ENCODE results near the gene INMT.

Gene INMT

GRCh38 chr7:30733691-30734090 lies 18.2 kb upstream of the INMT start:
- TF ChIP-seq SIN3A (IDR thresholded peaks at IDR 0.05; ENCODE audit: borderline replicate concordance, insufficient read depth, low read length), result no peak
- no peak for TF ChIP-seq TAF1 (IDR thresholded peaks at IDR 0.05; ENCODE audit: borderline replicate concordance, insufficient read depth, low read length)
- no peak for TF ChIP-seq REST (IDR thresholded peaks at IDR 0.05; ENCODE audit: insufficient read depth in 1 of 2, low read depth in 2 of 2, low read length in 2 of 2)
- no peak for TF ChIP-seq FOXP2 (optimal IDR thresholded peaks at IDR 0.05; ENCODE audit: borderline replicate concordance, extremely low read depth, extremely low read length, insufficient read depth)
- no peak for TF ChIP-seq POLR2AphosphoS5 (IDR thresholded peaks at IDR 0.05; ENCODE audit: low read depth, low read length)

- no peak for TF ChIP-seq FOXP2 (optimal IDR thresholded peaks at IDR 0.05; ENCODE audit: borderline replicate concordance, extremely low read depth, extremely low read length, insufficient read depth)
- TF ChIP-seq REST (IDR thresholded peaks at IDR 0.05; ENCODE audit: insufficient read depth in 1 of 2, low read depth in 2 of 2, low read length in 2 of 2), result no peak
- no peak for TF ChIP-seq POLR2AphosphoS5 (IDR thresholded peaks at IDR 0.05; ENCODE audit: low read depth, low read length)
- TF ChIP-seq SIN3A (IDR thresholded peaks at IDR 0.05; ENCODE audit: borderline replicate concordance, insufficient read depth, low read length), result no peak
- TF ChIP-seq TAF1 (IDR thresholded peaks at IDR 0.05; ENCODE audit: borderline replicate concordance, insufficient read depth, low read length), result no peak
Observed at GRCh38 chr7:30734497-30734896, 17.4 kb upstream of the INMT start.

- TF ChIP-seq SIN3A (IDR thresholded peaks at IDR 0.05; ENCODE audit: borderline replicate concordance, insufficient read depth, low read length) (no peak), POLR2AphosphoS5 (IDR thresholded peaks at IDR 0.05; ENCODE audit: low read depth, low read length) (no peak), FOXP2 (optimal IDR thresholded peaks at IDR 0.05; ENCODE audit: borderline replicate concordance, extremely low read depth, extremely low read length, insufficient read depth) (no peak), TAF1 (IDR thresholded peaks at IDR 0.05; ENCODE audit: borderline replicate concordance, insufficient read depth, low read length) (no peak), REST (IDR thresholded peaks at IDR 0.05; ENCODE audit: insufficient read depth in 1 of 2, low read depth in 2 of 2, low read length in 2 of 2) (no peak)
Observed at GRCh38 chr7:30735631-30736030, 16.3 kb upstream of the INMT start.

GRCh38 chr7:30736291-30736690 lies 15.6 kb upstream of the INMT start:
- TF ChIP-seq REST (IDR thresholded peaks at IDR 0.05; ENCODE audit: insufficient read depth in 1 of 2, low read depth in 2 of 2, low read length in 2 of 2), result no peak
- no peak for TF ChIP-seq FOXP2 (optimal IDR thresholded peaks at IDR 0.05; ENCODE audit: borderline replicate concordance, extremely low read depth, extremely low read length, insufficient read depth)
- no peak for TF ChIP-seq SIN3A (IDR thresholded peaks at IDR 0.05; ENCODE audit: borderline replicate concordance, insufficient read depth, low read length)
- TF ChIP-seq POLR2AphosphoS5 (IDR thresholded peaks at IDR 0.05; ENCODE audit: low read depth, low read length), result no peak
- no peak for TF ChIP-seq TAF1 (IDR thresholded peaks at IDR 0.05; ENCODE audit: borderline replicate concordance, insufficient read depth, low read length)
